Liver (tissue), 9 donors: Measurements from ENCODE around the gene TDRD9. TPM values are rescaled to one million over a fixed set of nuclear protein-coding genes. Genes with fewer than 3 reads are reported as not detected.

Experiments
- DNase-seq: peaks from one replicate; pipeline ENCODE4 v3.0.0-alpha.2; 2017; ENCODE audit warnings: low spot score
- H3K27ac ChIP-seq, 2 donors: one replicate each; pipeline ENCODE4 v1.7.0; 2013; ENCODE audit warnings: inconsistent platforms in 2 of 2, low read length in 2 of 2, control low read depth in 1 of 2, low read depth in 1 of 2, mild to moderate bottlenecking in 1 of 2
- H3K27me3 ChIP-seq, 4 donors: one replicate each; pipeline versions ENCODE4 v1.6.1 to v1.7.0; 2013; ENCODE audit warnings: low read length in 3 of 4, inconsistent platforms in 1 of 4, mild to moderate bottlenecking in 1 of 4, moderate library complexity in 1 of 4; ENCODE audit not compliant: control insufficient read depth in 4 of 4, insufficient read depth in 4 of 4
- H3K36me3 ChIP-seq, 4 donors: one replicate each; pipeline versions ENCODE4 v1.6.1 to v1.7.0; 2013; ENCODE audit warnings: low read length in 3 of 4, mild to moderate bottlenecking in 3 of 4, low read depth in 1 of 4, moderate library complexity in 1 of 4; ENCODE audit not compliant: control insufficient read depth in 4 of 4, insufficient read depth in 3 of 4
- H3K4me1 ChIP-seq, 4 donors: one replicate each; pipeline versions ENCODE4 v1.6.1 to v1.7.0; 2013; ENCODE audit warnings: low read length in 3 of 4, mild to moderate bottlenecking in 3 of 4, moderate library complexity in 1 of 4; ENCODE audit not compliant: control insufficient read depth in 4 of 4, insufficient read depth in 4 of 4
- H3K4me3 ChIP-seq, 3 donors: one replicate each; pipeline versions ENCODE4 v1.6.1 to v1.7.0; 2013; ENCODE audit warnings: low read length in 3 of 3, control low read depth in 1 of 3, low read depth in 1 of 3, mild to moderate bottlenecking in 1 of 3
- H3K9ac ChIP-seq, 2 donors: one replicate each; pipeline ENCODE4 v1.7.0; 2013; ENCODE audit warnings: low read length in 2 of 2, mild to moderate bottlenecking in 2 of 2, moderate library complexity in 2 of 2, control low read depth in 1 of 2, low read depth in 1 of 2
- H3K9me3 ChIP-seq, 4 donors: one replicate each; pipeline versions ENCODE4 v1.6.1 to v1.7.0; 2013; ENCODE audit warnings: low read length in 3 of 4; ENCODE audit not compliant: control insufficient read depth in 4 of 4
- EGR1 ChIP-seq, 2 donors: IDR thresholded peaks; 2 replicates each; pipeline ENCODE4 v1.6.1; 2016 to 2018; ENCODE audit warnings: antibody characterized with exemption in 2 of 2, low read depth in 2 of 2
- FOXA1 ChIP-seq: IDR thresholded peaks from 2 replicates; pipeline ENCODE4 v1.6.1; 2016; ENCODE audit warnings: antibody characterized with exemption
- FOXA2 ChIP-seq: IDR thresholded peaks from 2 replicates; pipeline ENCODE4 v1.6.1; 2016; ENCODE audit warnings: antibody characterized with exemption
- GABPA ChIP-seq, 2 donors: IDR thresholded peaks in 1 of 2; conservative IDR thresholded peaks in 1 of 2; 2 replicates each; pipeline ENCODE4 v1.6.1; 2016; ENCODE audit warnings: antibody characterized with exemption in 2 of 2, mild to moderate bottlenecking in 1 of 2, moderate library complexity in 1 of 2
- HNF4A ChIP-seq, 2 donors: conservative IDR thresholded peaks; 2 replicates each; pipeline ENCODE4 v1.6.1; 2016; ENCODE audit warnings: antibody characterized with exemption in 2 of 2, mild to moderate bottlenecking in 2 of 2
- JUND ChIP-seq, 2 donors: IDR thresholded peaks; 2 replicates each; pipeline ENCODE4 v1.6.1; 2016; ENCODE audit warnings: antibody characterized with exemption in 2 of 2
- NR2F2 ChIP-seq: IDR thresholded peaks from 2 replicates; pipeline ENCODE4 v1.6.1; 2016; ENCODE audit warnings: antibody characterized with exemption
- RXRA ChIP-seq, 2 donors: IDR thresholded peaks; 2 replicates each; pipeline ENCODE4 v1.6.1; 2017 to 2018; ENCODE audit warnings: antibody characterized with exemption in 2 of 2, mild to moderate bottlenecking in 1 of 2
- TAF1 ChIP-seq: conservative IDR thresholded peaks from 2 replicates; pipeline ENCODE4 v1.6.1; 2016; ENCODE audit warnings: antibody characterized with exemption, mild to moderate bottlenecking
- YY1 ChIP-seq: IDR thresholded peaks from 2 replicates; pipeline ENCODE4 v1.6.1; 2016; ENCODE audit warnings: antibody characterized with exemption, mild to moderate bottlenecking
- WGBS: extraction: QIAGEN DNeasy Blood & Tissue Kit; methylation state at CpG from one replicate; pipeline ENCODE4 v1.1.7; 2013; 5-methylcytosine and 5-hydroxymethylcytosine counted together
- polyA plus RNA-seq, 2 donors: library from polyadenylated mRNA; stranded (reverse) in 1 of 2; unstranded in 1 of 2; fragments of 200-250 nt in 1 of 2; fragments of >200 nt in 1 of 2; fragmentation: Nextera tagmentation in 1 of 2; extraction: Ambion mirVana in 1 of 2; gene quantifications; one replicate each; pipeline versions ENCODE4 v1.2.1 to v1.2.3, GENCODE V29; 2013 to 2015
- total RNA-seq, 2 donors: library from RNA; depleted of rRNA; stranded (reverse); fragments of >200 nt; gene quantifications; one replicate each; pipeline ENCODE4 v1.2.3, GENCODE V29; 2014
- TF ChIP-seq, protein P1 (sequence below): IDR thresholded peaks from 2 replicates; pipeline ENCODE4 v1.6.1; 2016; ENCODE audit warnings: antibody characterized with exemption
- TF ChIP-seq, protein P2 (sequence below): IDR thresholded peaks from 2 replicates; pipeline ENCODE4 v1.6.1; 2016; ENCODE audit warnings: antibody characterized with exemption
- TF ChIP-seq, protein P3 (sequence below): IDR thresholded peaks from 2 replicates; pipeline ENCODE4 v1.6.1; 2016; ENCODE audit warnings: antibody characterized with exemption
- TF ChIP-seq, protein P4 (sequence below): fragments of 150-350 bp; IDR thresholded peaks from 2 replicates; pipeline ENCODE4 v1.5.1; 2017; ENCODE audit warnings: improper control_type of control experiment, low read depth, low read length; ENCODE audit not compliant: missing input control
- TF ChIP-seq, protein P5 (sequence below): IDR thresholded peaks from 2 replicates; pipeline ENCODE4 v1.6.1; 2016; ENCODE audit warnings: antibody characterized with exemption, mild to moderate bottlenecking
- donor health status: healthy.
- donor health status: healthy.
- donor health status: healthy.
- donor health status: healthy.
- donor health status: healthy.

Gene TDRD9
- total and polyA plus RNA-seq, 4 donors: 0.12 to 1.0 (median 0.46) TPM

DNA sequence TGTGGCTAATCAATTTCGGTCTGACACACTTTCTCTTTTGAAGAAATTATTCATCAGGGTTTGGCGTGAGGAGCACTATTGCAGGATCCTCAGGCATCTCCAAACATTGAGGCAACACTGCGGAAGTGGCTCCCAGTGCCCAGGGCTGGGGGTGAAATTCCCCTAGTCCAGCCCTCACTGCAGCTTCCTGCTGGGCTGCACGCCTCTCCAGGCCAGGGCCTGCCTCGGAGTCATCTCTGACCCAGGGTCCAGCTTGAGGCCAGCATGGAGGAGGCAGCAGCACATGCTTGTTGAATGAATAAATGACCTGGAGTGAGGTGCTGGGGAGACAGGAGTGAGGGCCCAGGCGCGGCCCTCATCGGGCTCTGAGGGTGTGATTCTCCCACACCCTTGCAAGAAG, 36.0 kb upstream of the TDRD9 start:
- peaks cover 30 to 60% (median 52%) of the 10 kb centered on the region in 4 donors for H3K4me1 ChIP-seq
- no peak overlapping the region for H3K4me3 ChIP-seq
- no peaks in the 10 kb centered on the region for H3K36me3 ChIP-seq
- H3K27me3 ChIP-seq: no peaks in the 10 kb centered on the region
- TF ChIP-seq, protein P1, sequence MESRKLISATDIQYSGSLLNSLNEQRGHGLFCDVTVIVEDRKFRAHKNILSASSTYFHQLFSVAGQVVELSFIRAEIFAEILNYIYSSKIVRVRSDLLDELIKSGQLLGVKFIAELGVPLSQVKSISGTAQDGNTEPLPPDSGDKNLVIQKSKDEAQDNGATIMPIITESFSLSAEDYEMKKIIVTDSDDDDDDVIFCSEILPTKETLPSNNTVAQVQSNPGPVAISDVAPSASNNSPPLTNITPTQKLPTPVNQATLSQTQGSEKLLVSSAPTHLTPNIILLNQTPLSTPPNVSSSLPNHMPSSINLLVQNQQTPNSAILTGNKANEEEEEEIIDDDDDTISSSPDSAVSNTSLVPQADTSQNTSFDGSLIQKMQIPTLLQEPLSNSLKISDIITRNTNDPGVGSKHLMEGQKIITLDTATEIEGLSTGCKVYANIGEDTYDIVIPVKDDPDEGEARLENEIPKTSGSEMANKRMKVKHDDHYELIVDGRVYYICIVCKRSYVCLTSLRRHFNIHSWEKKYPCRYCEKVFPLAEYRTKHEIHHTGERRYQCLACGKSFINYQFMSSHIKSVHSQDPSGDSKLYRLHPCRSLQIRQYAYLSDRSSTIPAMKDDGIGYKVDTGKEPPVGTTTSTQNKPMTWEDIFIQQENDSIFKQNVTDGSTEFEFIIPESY: no peak
- TF ChIP-seq GABPA (IDR thresholded peaks at IDR 0.05 in 1 of 2, conservative IDR thresholded peaks at IDR 0.05 in 1 of 2) (peak in 1 of 2 donors; percentile 39), HNF4A (conservative IDR thresholded peaks at IDR 0.05) (peak; percentile 43 to 72), JUND (IDR thresholded peaks at IDR 0.05) (peak in 1 of 2 donors; percentile 46), EGR1 (IDR thresholded peaks at IDR 0.05; ENCODE audit: low read depth in 2 of 2) (peak in 1 of 2 donors; percentile 85), YY1 (no peak), FOXA1 (no peak), RXRA (IDR thresholded peaks at IDR 0.05) (peak in 1 of 2 donors; percentile 66), NR2F2 (no peak), TAF1 (no peak)
- TF ChIP-seq, protein P2, sequence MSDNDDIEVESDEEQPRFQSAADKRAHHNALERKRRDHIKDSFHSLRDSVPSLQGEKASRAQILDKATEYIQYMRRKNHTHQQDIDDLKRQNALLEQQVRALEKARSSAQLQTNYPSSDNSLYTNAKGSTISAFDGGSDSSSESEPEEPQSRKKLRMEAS: peak; percentile 98
- TF ChIP-seq, protein P3, sequence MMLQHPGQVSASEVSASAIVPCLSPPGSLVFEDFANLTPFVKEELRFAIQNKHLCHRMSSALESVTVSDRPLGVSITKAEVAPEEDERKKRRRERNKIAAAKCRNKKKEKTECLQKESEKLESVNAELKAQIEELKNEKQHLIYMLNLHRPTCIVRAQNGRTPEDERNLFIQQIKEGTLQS: no peak
- TF ChIP-seq, protein P4, sequence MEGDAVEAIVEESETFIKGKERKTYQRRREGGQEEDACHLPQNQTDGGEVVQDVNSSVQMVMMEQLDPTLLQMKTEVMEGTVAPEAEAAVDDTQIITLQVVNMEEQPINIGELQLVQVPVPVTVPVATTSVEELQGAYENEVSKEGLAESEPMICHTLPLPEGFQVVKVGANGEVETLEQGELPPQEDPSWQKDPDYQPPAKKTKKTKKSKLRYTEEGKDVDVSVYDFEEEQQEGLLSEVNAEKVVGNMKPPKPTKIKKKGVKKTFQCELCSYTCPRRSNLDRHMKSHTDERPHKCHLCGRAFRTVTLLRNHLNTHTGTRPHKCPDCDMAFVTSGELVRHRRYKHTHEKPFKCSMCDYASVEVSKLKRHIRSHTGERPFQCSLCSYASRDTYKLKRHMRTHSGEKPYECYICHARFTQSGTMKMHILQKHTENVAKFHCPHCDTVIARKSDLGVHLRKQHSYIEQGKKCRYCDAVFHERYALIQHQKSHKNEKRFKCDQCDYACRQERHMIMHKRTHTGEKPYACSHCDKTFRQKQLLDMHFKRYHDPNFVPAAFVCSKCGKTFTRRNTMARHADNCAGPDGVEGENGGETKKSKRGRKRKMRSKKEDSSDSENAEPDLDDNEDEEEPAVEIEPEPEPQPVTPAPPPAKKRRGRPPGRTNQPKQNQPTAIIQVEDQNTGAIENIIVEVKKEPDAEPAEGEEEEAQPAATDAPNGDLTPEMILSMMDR: no peak
- TF ChIP-seq, protein P5, sequence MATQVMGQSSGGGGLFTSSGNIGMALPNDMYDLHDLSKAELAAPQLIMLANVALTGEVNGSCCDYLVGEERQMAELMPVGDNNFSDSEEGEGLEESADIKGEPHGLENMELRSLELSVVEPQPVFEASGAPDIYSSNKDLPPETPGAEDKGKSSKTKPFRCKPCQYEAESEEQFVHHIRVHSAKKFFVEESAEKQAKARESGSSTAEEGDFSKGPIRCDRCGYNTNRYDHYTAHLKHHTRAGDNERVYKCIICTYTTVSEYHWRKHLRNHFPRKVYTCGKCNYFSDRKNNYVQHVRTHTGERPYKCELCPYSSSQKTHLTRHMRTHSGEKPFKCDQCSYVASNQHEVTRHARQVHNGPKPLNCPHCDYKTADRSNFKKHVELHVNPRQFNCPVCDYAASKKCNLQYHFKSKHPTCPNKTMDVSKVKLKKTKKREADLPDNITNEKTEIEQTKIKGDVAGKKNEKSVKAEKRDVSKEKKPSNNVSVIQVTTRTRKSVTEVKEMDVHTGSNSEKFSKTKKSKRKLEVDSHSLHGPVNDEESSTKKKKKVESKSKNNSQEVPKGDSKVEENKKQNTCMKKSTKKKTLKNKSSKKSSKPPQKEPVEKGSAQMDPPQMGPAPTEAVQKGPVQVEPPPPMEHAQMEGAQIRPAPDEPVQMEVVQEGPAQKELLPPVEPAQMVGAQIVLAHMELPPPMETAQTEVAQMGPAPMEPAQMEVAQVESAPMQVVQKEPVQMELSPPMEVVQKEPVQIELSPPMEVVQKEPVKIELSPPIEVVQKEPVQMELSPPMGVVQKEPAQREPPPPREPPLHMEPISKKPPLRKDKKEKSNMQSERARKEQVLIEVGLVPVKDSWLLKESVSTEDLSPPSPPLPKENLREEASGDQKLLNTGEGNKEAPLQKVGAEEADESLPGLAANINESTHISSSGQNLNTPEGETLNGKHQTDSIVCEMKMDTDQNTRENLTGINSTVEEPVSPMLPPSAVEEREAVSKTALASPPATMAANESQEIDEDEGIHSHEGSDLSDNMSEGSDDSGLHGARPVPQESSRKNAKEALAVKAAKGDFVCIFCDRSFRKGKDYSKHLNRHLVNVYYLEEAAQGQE: no peak
- peak overlapping the region in 1 of 2 donors; percentile 35 for H3K9ac ChIP-seq
- no peaks in the 10 kb centered on the region for H3K9me3 ChIP-seq
- peak overlapping the region; percentile 78 to 80 for H3K27ac ChIP-seq
- WGBS: 57% methylated on average over 8 of the region's 8 CpGs
- DNase-seq: no peak

DNA sequence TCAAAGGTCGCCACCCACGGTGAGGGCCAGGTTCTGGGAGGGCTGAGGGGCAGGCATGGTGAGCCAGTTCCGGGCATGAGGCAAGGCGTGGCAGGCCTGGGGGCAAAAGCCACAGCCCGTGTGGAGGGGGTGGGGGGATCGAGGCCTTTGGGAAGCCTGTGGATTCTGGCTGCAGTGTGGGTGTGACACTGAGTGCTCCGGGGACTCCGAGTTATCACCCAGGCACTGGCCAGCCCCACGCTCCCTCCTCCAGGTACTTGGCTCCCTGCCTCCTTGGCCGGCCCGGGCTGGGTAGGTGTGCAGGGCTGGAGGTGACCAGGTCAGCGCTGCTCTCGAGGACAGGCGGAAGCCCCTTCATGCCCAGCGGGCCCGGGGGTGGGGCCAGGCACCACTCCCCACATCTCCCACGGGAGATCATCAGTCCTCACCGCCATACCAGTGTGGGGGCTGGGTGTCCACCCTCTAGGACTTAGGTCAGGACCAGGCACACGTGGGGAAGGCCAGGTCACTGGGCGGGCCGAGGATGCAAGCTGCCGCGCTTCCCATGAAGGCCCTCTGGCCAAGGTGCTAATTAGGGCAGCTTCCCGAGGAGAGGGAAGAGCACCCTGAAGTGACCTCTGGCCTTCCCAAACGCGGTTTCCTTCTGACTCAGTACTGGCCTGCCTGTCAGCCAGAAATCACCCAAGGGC, 34.1 kb upstream of the TDRD9 start:
- 32% methylated on average over 26 of the region's 26 CpGs for whole genome bisulfite sequencing
- Histone ChIP-seq H3K4me3 (no peak overlapping the region), H3K27me3 (no peaks in the 10 kb centered on the region), H3K9me3 (no peaks in the 10 kb centered on the region), H3K36me3 (no peaks in the 10 kb centered on the region), H3K9ac (no peak overlapping the region), H3K27ac (peak overlapping the region; percentile 33 to 44), H3K4me1 (peaks cover 35 to 68% (median 62%) of the 10 kb centered on the region in 4 donors)
- no peak for TF ChIP-seq JUND (IDR thresholded peaks at IDR 0.05)
- TF ChIP-seq HNF4A (conservative IDR thresholded peaks at IDR 0.05): peak in 1 of 2 donors; percentile 28
- peak; percentile 42 for TF ChIP-seq NR2F2
- no peak for TF ChIP-seq FOXA2
- TF ChIP-seq RXRA (IDR thresholded peaks at IDR 0.05): peak in 1 of 2 donors; percentile 26
- DNase-seq: no peak
